ENCODE measurements around the gene TMPRSS9. TPM values are rescaled to one million over a fixed set of nuclear protein-coding genes. Genes with fewer than 3 reads are reported as not detected.

TMPRSS9 gene
- not detected in 2 replicates for total RNA-seq

DNA sequence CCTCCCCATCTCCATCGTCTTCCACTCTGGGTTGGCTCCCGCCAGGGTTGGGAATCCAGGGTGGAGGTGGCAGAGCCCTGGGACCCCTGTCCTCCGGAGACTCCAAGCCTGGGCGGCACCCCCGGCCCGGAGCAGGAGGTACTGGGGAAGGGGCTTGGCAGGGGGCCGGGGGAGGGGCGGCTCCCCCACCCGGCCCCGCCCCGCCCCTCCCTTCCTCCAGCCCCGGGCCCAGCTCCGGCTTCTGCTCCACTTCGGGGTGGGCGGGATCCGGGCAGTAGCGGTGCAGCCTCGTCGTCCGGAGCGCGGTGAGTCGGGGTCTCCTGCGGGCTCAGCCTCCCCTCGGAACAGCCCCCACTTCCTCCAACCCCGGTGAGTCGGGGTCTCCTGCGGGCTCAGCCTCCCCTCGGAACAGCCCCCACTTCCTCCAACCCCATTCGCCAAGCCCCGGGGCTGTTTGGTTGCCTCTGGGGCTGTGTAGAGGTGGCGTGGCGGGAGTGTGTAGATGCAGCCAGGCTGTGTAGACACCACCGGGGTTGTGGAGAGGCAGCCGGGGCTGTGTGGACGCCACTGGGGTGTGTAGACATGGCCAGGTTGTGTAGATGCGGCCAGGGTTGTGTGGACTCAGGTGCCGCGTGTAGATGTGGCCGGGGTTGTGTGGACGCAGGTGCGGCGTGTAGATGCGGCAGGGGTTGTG lies at the start of gene TMPRSS9:
TMPRSS9 (plus strand) TSS at position 274 of the 694 bp plus-strand sequence. CDS start 29,521 bp downstream, outside the sequence.

DNA sequence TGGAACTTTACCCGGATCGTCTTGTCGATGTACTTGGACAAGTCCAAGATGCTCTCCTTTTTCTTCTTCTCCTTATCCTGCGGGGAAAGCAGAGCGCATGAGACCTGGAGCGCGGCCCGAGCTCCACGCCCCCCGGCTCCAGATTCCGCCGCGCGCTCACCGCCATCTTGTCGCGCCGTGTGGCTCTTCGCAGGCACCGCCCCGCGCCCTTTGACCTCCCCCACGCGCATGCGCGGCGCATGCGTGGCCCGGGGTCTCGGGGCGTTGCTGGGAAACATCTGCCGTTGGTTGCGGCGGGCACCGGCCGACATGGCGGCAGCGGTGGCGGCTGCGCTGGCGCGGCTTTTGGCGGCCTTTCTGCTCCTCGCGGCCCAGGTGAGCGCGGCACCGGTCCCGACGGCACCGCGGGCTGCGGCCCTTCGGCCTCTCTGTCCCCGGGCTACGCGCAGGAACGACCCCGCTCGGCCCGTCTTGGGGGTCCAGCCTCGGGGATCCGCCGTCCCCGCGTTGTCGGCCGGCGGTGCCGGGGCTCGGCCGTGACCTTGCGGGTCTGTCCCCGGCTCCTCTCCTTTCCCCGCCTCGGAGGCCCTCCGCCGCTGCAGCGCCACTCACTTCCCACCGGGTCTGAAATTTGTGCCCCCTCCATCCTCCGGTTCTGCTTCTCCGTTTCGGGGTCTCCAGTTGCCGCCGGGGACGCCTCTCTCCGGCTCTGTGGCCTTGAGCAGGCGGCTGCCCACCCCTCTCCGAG lies 31.5 kb upstream of the TMPRSS9 start, which contains the start of the genes LSM7 and SPPL2B:
LSM7 (minus strand) TSS at position 186 of the 748 bp plus-strand sequence; CDS start at position 166, 20 bp downstream.
SPPL2B (plus strand) TSS at position 284 of the 748 bp plus-strand sequence; CDS start at position 310, 26 bp downstream.

DNA sequence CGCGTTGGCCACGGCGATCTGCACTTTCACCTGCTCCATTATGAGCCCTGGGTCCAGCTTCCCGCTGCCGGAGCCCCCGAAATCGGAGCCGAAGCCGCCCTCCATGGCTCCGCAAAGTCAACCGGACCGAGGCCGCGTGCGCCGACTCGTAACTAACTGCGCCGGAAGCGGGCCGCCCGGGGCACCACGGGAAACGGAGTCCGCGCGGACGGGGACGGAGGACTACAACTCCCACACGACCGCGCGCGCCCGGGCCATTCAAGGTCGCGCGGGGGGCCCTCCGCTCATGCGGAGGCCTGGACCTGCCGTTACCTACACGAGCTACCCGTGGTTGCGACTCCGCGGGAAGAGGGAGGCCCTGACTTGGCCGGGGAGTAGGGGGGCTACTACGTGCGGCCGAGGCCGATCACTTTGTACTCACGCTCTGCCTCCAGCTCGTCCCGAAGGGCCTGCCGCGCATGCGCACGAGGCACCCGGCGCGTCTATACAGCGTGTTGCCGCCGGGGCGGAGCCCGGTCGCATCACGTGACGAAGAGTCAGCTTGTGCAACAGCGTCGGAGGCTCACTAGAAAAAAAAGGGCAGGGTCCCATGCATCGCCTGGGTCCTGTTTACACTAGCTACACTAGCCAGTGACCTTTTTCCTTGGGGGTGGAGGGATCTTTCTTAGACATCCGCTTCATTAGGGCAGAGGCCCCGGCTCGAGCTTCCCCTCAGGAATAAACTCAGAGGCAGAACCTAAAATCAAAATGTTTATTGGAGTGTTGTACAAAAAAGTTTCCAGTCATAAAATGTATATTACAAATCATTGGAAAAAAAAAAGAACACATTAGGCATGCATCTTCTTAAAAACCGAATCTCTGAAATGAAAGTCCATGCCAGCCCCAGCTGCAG lies 67.6 kb downstream of the TMPRSS9 start, which contains the start of gene TIMM13:
TIMM13 (minus strand) TSS at position 158 of the 892 bp plus-strand sequence; CDS start at position 105, 53 bp downstream.

Other genes with a start within 250 kb of the TMPRSS9 start
- 117 and 120 TPM in 2 replicates for gene AP3D1, start 208.7 kb upstream of the TMPRSS9 start, total RNA-seq
- 5.8 and 13.6 TPM in 2 replicates for gene DOT1L, start 196.3 kb upstream of the TMPRSS9 start, total RNA-seq
- 99.4 and 100 TPM in 2 replicates for gene PLEKHJ1, start 123.9 kb upstream of the TMPRSS9 start, total RNA-seq
- gene SF3A2, start 123.4 kb upstream of the TMPRSS9 start, total RNA-seq, result 20.9 and 28.0 TPM in 2 replicates
- 0.18 TPM in 1 of 2 replicates, not detected in the other for gene AMH, start 110.9 kb upstream of the TMPRSS9 start, total RNA-seq
- gene JSRP1, start 103.8 kb upstream of the TMPRSS9 start, total RNA-seq, result not detected in 2 replicates
- not detected in 2 replicates for gene PEAK3, start 78.1 kb upstream of the TMPRSS9 start, total RNA-seq
- gene LINGO3, start 52.1 kb upstream of the TMPRSS9 start, total RNA-seq, result not detected in 2 replicates
- 212 and 255 TPM in 2 replicates for gene LSM7, start 31.7 kb upstream of the TMPRSS9 start, total RNA-seq
- gene SPPL2B, start 31.6 kb upstream of the TMPRSS9 start, total RNA-seq, result 37.7 and 41.2 TPM in 2 replicates
- 44.5 and 53.9 TPM in 2 replicates for gene TIMM13, start 67.3 kb downstream of the TMPRSS9 start, total RNA-seq
- 133 and 138 TPM in 2 replicates for gene LMNB2, start 96.7 kb downstream of the TMPRSS9 start, total RNA-seq
- gene GADD45B, start 115.9 kb downstream of the TMPRSS9 start, total RNA-seq, result 57.9 and 60.4 TPM in 2 replicates